ENCODE results near the gene CELA3A. TPM values are rescaled to one million over a fixed set of nuclear protein-coding genes. Genes with fewer than 3 reads are reported as not detected.

CELA3A gene
- total RNA-seq, 4 donors from 2014 or later, result not detected

DNA sequence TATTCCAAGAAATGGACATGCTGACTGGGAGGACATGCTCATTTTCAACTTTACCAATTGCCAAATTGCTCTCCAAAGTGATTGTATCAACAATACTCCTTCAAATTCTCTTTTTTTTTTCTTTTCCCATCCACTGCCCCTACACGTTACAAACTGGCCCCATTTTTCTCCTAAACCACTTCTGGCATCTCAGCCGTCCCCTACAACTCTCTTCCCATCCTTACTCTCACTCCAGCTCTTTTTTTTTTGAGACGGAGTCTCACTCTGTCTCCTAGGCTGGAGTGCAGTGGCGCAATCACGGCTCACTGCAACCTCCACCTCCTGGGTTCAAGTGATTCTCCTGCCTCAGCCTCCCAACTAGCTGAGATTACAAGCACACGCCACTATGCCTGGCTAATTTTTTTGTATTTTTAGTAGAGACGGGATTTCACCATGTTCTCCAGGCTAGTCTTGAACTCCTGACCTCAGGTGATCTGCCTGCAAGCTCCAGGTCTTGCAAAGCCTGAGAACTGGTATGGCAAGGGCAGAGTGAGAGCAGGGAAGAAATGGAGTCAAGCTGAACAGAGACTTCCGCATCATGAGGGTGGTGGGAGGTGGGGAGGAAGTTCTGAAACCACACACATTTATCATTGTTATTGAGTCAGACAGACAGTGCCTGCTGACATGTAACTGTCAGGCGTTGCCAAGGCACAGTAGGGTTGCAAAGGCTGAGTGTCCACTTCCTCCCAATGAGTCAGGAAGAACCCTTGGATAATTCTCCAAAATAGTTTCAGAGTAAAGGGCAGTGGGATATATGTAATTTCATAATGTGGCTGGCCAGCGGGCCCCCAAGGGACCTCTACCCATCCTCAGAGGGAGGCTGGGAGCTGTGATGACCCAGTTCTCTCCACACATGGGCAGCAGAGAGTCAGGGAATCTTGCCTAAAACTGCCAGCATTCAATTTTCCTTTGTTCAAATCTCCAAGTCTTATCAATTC lies 17.4 kb downstream of the CELA3A start:
- H3K9me3 ChIP-seq, result no peaks in the 10 kb centered on the region
- H3K4me1 ChIP-seq, result peaks cover 0 to 4% (median under 1%) of the 10 kb centered on the region in 4 donors
- intact Hi-C loops (cut with DNase I; ENCODE audit: low total_unique reads), result no loop called here
- DNase-seq, result peak; percentile 56
- WGBS, 2 donors (ENCODE audit: low coverage in 1 of 2), result 57 to 63% methylated on average over 7 to 10 of the region's 10 CpGs
- H3K36me3 ChIP-seq, result no peaks in the 10 kb centered on the region
- in situ Hi-C loops (cut with MboI; ENCODE audit: low pct_ligation_motif_present in 1 of 4, low pct_unique_long_range_greater_than_20kb in 1 of 4, low sequenced_read_pairs in 3 of 4), result no loop called here
- H3K27me3 ChIP-seq, result no peaks in the 10 kb centered on the region
- peak overlapping the region in 3 of 4 donors; percentile 20 to 65 (median 30) for H3K27ac ChIP-seq
- no peak overlapping the region for H3K4me3 ChIP-seq
- TF ChIP-seq, protein P1, sequence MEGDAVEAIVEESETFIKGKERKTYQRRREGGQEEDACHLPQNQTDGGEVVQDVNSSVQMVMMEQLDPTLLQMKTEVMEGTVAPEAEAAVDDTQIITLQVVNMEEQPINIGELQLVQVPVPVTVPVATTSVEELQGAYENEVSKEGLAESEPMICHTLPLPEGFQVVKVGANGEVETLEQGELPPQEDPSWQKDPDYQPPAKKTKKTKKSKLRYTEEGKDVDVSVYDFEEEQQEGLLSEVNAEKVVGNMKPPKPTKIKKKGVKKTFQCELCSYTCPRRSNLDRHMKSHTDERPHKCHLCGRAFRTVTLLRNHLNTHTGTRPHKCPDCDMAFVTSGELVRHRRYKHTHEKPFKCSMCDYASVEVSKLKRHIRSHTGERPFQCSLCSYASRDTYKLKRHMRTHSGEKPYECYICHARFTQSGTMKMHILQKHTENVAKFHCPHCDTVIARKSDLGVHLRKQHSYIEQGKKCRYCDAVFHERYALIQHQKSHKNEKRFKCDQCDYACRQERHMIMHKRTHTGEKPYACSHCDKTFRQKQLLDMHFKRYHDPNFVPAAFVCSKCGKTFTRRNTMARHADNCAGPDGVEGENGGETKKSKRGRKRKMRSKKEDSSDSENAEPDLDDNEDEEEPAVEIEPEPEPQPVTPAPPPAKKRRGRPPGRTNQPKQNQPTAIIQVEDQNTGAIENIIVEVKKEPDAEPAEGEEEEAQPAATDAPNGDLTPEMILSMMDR (IDR thresholded peaks at IDR 0.05), result no peak
- no peak for TF ChIP-seq EP300 (IDR thresholded peaks at IDR 0.05; ENCODE audit: low read depth)
- TF ChIP-seq POLR2A (IDR thresholded peaks at IDR 0.05), result no peak
- TF ChIP-seq POLR2AphosphoS5 (IDR thresholded peaks at IDR 0.05), result no peak

DNA sequence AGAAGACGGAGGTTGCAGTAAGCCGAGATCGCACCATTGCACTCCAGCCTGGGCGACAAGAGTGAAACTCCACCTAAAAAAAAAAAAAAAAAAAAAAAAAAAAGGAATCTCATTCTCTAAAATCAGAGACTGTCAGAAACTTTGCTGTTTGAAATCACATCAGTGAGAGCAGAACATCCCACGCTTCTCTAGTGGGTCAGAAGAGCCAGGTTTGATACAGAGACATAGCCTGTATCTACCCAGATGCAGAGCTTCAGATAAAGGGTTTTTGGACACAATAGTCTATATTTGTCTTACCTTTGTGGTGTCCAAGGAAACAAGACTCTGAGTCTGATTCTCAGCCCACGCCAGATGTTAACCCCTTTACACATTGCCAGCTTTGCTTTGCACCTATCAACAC lies 19.6 kb downstream of the CELA3A start:
- Histone ChIP-seq H3K36me3 (no peaks in the 10 kb centered on the region), H3K9me3 (no peaks in the 10 kb centered on the region), H3K4me3 (no peak overlapping the region), H3K27me3 (no peaks in the 10 kb centered on the region), H3K4me1 (peaks cover 0 to 14% (median 9%) of the 10 kb centered on the region in 4 donors), H3K27ac (no peak overlapping the region)
- TF ChIP-seq POLR2AphosphoS5 (IDR thresholded peaks at IDR 0.05) (no peak), POLR2A (IDR thresholded peaks at IDR 0.05) (no peak), EP300 (IDR thresholded peaks at IDR 0.05; ENCODE audit: low read depth) (no peak)
- TF ChIP-seq, protein P1 (IDR thresholded peaks at IDR 0.05), result no peak
- WGBS, 2 donors (ENCODE audit: low coverage in 1 of 2), result 83 to 93% methylated on average over 3 to 6 of the region's 6 CpGs
- no peak for DNase-seq
- intact Hi-C loops (cut with DNase I; ENCODE audit: low total_unique reads), result no loop called here
- in situ Hi-C loops (cut with MboI; ENCODE audit: low pct_ligation_motif_present in 1 of 4, low pct_unique_long_range_greater_than_20kb in 1 of 4, low sequenced_read_pairs in 3 of 4), result no loop called here

DNA sequence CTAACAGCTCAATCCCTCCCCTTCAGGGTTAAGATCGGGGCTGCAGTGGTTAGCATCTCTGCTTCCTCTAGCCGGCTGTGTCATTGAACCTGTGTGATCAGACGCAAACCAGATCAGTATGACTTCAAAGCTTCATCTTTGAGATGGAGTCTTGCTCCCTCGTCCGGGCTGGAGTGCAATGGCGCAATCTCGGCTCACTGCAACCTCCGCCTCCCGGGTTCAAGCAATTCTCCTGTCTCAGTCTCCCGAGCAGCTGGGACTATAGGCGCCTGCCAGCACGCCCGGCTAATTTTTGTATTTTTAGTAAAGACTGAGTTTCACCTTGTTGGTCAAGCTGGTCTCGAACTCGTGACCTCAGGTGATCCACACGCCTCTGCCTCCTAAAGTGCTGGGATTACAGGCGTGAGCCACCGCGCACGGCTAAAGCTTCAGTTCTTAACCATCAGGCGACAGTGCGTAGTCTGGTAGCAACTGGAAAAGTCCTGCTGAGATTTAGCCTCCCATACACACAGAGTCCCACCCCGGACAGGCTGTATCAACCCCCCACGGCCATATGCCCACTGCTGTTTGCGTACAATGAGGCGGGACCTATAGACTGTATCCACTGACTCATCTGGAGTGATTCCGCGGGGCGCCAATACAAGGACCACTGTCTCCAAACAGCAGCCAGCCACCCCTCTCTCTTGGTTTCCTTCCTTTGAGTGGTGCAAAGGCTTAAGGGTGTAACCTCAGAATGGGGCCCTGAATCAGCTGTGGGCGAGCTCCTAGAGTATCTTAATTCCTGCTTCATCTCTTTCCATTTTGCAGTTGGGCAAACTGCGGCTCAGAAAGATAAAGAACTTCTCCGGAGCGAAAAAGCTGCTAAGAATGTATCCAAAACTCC lies 23.3 kb downstream of the CELA3A start:
- Histone ChIP-seq H3K4me3 (peak overlapping the region; percentile 1 to 98 (median 92)), H3K4me1 (peaks cover 0 to 21% (median 14%) of the 10 kb centered on the region in 4 donors), H3K27me3 (no peaks in the 10 kb centered on the region), H3K9me3 (no peaks in the 10 kb centered on the region), H3K36me3 (no peaks in the 10 kb centered on the region), H3K27ac (peak overlapping the region; percentile 98 to 100 (median 98))
- in situ Hi-C loops (cut with MboI; ENCODE audit: low pct_ligation_motif_present in 1 of 4, low pct_unique_long_range_greater_than_20kb in 1 of 4, low sequenced_read_pairs in 3 of 4), result no loop called here
- TF ChIP-seq, protein P1 (IDR thresholded peaks at IDR 0.05), result peak in 1 of 5 experiments; percentile 9
- TF ChIP-seq EP300 (IDR thresholded peaks at IDR 0.05; ENCODE audit: low read depth), result no peak
- peak; percentile 70 for DNase-seq
- WGBS, 2 donors (ENCODE audit: low coverage in 1 of 2), result 2% methylated on average over 26 of the region's 33 CpGs; no CpG with 5 or more reads in 1 of the 2 donors
- intact Hi-C loops (cut with DNase I; ENCODE audit: low total_unique reads), result no loop called here
